NCI-H345 (cell line): ENCODE results near the gene ANKS1B.

Experiments used
- DNase-seq: peaks from one replicate; lab custom pipeline; 2025; lab: John Stamatoyannopoulos, UW

Gene ANKS1B

DNA sequence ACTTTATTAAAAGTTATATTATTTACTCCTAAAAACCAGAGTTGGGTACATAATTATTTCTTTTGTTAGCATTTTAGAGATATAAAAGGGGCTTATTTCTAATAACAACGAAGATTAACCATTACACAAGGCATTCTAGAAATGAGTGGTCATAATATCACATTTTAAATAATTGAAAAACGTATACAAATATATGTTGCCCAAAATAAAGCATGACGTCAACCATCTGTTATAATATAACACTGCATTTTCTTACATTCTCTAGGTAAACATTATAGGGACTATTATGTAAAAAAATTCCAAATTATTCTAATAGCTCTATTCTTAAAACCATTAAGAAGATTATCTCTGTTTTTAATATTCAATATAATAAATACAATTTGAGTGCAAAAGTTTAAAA, 792.2 kb downstream of the ANKS1B start:
- DNase-seq = no peak

DNA sequence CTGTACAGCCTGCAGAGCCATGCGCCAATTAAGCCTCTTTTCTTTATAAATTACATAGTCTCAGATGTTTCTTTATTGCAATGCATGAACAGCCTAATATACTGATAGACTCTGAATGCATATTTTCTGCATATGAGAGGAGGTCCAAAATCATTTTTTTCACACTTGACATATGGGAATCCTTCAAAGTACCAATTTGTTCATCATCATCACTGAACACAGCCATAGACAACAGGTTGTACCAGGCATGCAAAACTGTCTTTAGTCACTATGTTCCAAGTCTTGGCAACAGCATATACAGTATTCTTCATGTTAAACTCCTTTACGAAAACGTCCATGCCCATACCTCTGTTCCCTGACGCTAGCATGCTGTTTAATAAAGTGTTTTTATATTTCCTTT, 807.9 kb downstream of the ANKS1B start:
- no peak for DNase-seq

GRCh38 chr12:99170461-99170860, 814.3 kb downstream of the ANKS1B start:
- DNase-seq = no peak

- no peak for DNase-seq
Measured at GRCh38 chr12:99170037-99170436, 814.7 kb downstream of the ANKS1B start.

- DNase-seq = no peak
Measured at GRCh38 chr12:99157946-99158345, 826.8 kb downstream of the ANKS1B start.

- DNase-seq = no peak
Measured at GRCh38 chr12:99154983-99155336, 829.8 kb downstream of the ANKS1B start.

DNA sequence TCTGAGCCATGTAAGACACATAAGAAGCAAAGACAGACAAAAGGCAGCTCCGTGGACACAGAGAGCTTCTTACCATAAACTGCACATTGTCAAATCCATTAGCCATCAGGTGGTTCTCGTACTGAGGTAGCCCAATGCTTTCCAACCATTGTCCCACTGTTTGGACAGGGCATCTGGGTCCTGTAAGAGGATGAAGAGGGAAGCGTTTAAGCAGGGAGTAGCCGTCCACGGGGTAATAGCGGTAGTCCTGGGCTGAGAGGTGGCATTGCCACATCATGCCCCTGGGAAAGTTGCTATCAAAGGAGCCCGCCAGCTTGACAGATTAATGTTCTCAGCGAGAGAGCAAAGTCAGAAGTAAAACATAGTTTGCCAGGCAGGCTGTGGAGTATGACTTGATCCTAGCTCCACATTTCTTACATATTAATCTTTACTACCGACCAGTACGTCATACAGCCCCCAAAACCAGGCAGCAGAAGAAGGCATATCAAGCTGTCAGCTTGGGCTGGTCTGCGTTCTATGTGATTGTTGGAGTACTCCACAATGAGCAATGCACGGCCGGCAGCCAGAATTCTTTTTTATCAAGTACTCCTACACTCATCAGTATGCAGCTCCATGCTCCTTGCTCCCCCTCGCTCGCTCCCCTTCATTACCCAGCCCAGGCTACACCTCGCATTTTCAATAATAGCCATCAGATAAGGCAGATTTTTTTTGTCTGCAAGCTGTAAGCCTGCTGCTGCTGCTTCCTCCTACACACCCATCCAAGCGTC, 830.3 kb downstream of the ANKS1B start:
- DNase-seq = no peak

- DNase-seq = no peak
Measured at GRCh38 chr12:99153293-99153692, 831.4 kb downstream of the ANKS1B start.

GRCh38 chr12:99152337-99152736, 832.4 kb downstream of the ANKS1B start:
- DNase-seq = no peak

DNA sequence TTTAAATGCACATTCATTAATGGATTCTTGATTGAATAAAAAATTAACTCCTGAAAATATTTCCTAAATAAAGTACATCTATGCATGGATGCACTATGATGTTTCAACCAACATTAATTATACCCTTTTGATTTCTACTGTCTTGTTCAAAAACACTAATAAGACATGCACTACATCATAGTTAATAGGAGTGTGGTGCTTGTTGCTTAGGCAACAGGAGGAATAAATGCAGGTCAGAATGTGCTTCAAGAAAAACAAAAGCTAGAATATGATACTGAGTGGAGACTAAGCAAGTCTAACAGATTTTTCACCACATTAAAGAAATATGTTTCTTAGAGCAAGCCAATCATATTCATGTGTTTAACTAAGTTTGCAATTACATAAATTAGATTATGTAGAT, 833.0 kb downstream of the ANKS1B start:
- no peak for DNase-seq

DNA sequence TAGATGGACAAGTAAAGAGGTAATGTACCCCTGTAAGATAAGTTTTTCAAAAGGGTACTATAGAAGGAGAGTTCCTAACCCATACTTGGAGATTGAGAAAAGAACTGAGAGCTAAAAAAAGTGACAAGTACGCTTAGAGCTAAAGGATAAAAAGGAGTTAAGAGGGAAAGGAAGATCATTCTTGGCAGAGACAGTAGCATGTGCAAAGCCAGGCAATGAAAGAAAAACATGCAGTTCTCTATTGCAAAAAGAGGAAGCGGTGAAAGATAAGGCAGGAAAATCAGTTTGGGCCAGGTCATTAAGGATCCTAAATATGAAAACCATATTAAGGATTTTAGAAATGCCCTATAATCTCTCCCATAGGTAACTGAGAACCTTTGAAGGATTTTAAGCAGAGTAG, 837.6 kb downstream of the ANKS1B start:
- DNase-seq = no peak

GRCh38 chr12:99146730-99147129, 838.0 kb downstream of the ANKS1B start:
- no peak for DNase-seq

DNA sequence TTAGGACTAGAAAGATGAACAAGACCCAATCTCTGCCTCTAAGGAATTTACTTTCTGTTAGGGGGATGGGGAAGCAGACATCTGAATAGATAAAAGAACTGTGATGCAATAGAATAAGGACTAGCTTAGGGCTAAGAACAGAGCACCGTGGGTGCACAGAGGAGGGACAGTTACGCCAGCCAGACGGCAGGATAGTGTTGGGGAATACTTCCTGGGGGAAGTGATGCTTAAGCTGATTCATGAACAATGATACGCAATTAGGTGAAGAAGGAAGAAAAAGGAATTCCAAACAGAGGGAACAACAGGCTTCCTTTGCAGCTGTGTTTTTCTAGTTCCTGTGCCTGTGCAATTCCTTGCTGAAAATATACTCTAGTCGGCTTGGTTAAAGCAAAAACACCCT, 838.6 kb downstream of the ANKS1B start:
- no peak for DNase-seq

- DNase-seq = peak; percentile 76
Measured at GRCh38 chr12:99142651-99143050, 842.1 kb downstream of the ANKS1B start.

DNA sequence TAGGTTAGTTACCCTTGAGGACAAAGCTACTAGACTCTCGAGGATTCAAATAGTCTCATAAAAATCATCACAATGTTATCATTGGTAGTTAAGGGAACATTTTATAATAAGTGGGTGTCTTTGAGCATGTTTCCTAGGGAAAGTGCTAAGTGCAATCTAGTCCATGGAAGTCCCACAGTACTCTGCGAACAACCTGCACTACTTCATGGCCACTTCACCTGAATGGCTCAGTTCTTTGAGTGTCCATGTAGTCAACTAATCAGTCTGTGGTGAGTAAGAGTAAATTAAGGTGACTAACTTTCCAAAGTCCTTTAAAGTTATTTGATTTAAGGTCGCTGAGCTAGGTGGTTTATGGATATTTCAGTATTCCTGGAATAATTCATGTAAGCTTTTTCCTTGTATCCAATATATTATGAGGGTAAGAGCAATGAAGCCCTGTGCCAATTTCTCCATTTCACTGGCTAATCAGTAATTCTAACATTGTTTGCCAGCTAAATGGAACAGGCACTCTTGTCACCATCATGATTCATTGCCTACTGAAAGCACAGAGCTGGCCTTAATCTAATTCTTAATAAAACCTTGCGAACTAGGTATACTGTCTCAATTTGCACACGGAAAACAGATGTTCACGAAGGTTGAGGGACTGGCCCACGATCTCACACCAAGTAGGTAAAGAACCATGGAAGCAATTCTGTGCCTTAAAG, 844.6 kb downstream of the ANKS1B start:
- no peak for DNase-seq

- peak; percentile 11 for DNase-seq
Measured at GRCh38 chr12:99138393-99138792, 846.3 kb downstream of the ANKS1B start.

GRCh38 chr12:99137124-99137855, 847.4 kb downstream of the ANKS1B start:
- no peak for DNase-seq

- DNase-seq = no peak
Measured at GRCh38 chr12:99136516-99136915, 848.2 kb downstream of the ANKS1B start.

DNA sequence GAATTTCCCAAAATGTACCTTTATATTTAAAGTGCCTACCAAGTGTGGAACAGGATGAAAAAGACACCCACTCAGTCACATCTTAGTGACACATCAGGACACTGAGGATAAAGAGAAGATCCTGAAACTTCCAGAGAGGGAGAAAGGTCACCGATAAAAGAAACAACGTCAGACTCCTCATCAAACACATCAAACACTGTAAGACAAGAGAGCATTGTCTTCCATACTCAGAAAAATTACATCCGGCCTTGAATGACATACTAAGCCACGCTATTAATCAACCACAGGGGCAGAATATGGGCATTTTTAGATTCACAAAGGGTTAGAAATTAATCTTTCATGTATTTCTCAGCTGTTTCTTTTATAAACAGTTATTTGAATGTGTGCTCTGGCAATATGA, 849.4 kb downstream of the ANKS1B start:
- DNase-seq = no peak

DNA sequence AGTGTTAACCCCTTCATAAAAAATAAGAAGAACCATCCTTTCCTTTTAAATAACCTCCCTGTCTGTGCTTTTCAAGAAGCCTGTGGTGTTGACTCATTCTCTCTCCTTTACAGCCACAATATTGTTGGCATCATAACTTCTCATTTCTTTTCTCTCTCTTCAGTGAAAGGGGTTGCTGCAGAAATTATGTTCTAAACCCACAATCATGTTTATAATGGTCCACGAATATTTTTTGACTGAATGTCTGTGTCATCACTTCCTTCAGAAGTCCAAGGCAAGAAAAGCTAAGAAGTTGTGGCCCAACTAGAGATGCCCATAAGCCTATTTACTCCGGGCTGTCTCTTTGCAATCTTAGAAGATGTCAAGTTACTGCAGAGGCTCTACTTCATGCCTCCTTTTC, 851.3 kb downstream of the ANKS1B start:
- DNase-seq = no peak

- DNase-seq = no peak
Measured at GRCh38 chr12:99131751-99132199, 853.0 kb downstream of the ANKS1B start.

- no peak for DNase-seq
Measured at GRCh38 chr12:99130808-99131553, 853.8 kb downstream of the ANKS1B start.
